ENCODE data around the gene XRN1.
"Not testable (repeated sequence)": the region's sequence is repeated elsewhere in the genome, so short reads cannot be mapped to it uniquely, and the experiment has no call there.

The XRN1 gene

GRCh38 chr3:142356818-142357217, 91.0 kb downstream of the XRN1 start:
- DNase-seq (ENCODE audit: low read depth) = no peak
- no peak for TF ChIP-seq CTCF (IDR thresholded peaks at IDR 0.05; ENCODE audit: insufficient read depth, low read depth, low read length, missing control alignments)
- H3K4me3 ChIP-seq (ENCODE audit: low read length) = no peak overlapping the region

GRCh38 chr3:142355692-142356091, 92.1 kb downstream of the XRN1 start:
- no peak for TF ChIP-seq CTCF (IDR thresholded peaks at IDR 0.05; ENCODE audit: insufficient read depth, low read depth, low read length, missing control alignments)
- no peak for DNase-seq (ENCODE audit: low read depth)
- no peak overlapping the region for H3K4me3 ChIP-seq (ENCODE audit: low read length)

- TF ChIP-seq CTCF (IDR thresholded peaks at IDR 0.05; ENCODE audit: insufficient read depth, low read depth, low read length, missing control alignments) = no peak
- no peak for DNase-seq (ENCODE audit: low read depth)
- no peak overlapping the region for H3K4me3 ChIP-seq (ENCODE audit: low read length)
Observed at GRCh38 chr3:142354076-142354475, 93.8 kb downstream of the XRN1 start.

DNA sequence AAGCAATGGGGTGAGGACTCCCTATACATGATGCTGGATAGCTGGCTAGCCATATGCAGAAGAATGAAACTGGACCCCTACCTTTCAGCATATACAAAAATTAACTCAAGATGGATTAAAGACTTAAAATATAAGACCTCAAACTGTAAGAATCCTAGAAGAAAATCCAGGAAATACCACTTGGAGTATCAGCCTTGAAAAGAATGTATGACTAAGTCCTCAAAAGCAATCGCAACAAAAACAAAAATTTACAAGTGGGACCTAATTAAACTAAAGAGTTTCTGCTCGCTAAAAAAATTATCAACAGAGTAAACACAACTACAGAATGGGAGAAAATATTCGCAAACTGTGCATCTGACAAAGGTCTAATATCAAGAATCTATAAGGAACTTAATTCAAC, 94.3 kb downstream of the XRN1 start:
- no peak for DNase-seq (ENCODE audit: low read depth)
- H3K4me3 ChIP-seq (ENCODE audit: low read length) = no peak overlapping the region
- TF ChIP-seq CTCF (IDR thresholded peaks at IDR 0.05; ENCODE audit: insufficient read depth, low read depth, low read length, missing control alignments) = no peak

GRCh38 chr3:142352698-142353097, 95.1 kb downstream of the XRN1 start:
- not testable (repeated sequence) for DNase-seq (ENCODE audit: low read depth); H3K4me3 ChIP-seq (ENCODE audit: low read length)

DNA sequence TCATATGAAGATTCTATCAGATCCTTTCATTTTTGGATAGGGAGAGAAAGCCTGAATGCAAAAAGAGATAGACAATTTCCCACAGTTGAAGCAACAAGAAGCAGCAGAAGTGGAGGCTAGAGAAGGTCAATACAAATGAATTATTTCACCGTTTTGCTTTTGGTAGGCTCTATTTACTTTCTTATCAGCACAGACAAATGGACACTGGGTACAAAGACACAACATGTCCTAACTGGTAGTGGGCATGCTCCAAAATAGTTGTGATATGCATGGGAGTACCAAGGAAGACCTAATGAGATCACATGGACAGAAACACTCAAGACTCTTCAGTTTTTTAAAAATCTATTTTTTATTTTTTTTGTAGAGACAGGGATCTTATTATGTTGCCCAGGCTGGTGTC, 99.4 kb downstream of the XRN1 start:
- no peak overlapping the region for H3K4me3 ChIP-seq (ENCODE audit: low read length)
- peak; percentile 41 for DNase-seq (ENCODE audit: low read depth)
- no peak for TF ChIP-seq CTCF (IDR thresholded peaks at IDR 0.05; ENCODE audit: insufficient read depth, low read depth, low read length, missing control alignments)

DNA sequence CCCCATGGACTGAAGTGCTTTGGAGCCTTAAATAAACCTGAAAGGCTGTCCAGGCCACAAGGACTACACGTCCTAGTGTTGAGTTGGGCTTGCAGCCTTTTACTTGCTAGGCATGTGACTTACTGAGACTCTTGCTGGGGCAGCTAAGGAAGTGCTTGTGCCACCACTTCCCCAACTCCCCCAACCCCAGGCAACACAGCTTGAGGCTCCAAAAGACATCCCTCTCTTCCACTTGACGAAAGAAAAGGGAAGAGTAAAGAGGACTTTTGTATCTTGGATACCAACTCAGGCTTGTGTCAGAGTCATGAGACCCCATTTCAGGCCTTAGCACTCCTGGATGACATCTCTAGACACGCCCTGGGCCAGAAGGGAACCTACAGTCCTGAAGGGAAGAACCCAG, 109.8 kb downstream of the XRN1 start:
- no peak overlapping the region for H3K4me3 ChIP-seq (ENCODE audit: low read length)
- TF ChIP-seq CTCF (IDR thresholded peaks at IDR 0.05; ENCODE audit: insufficient read depth, low read depth, low read length, missing control alignments) = no peak
- DNase-seq (ENCODE audit: low read depth) = no peak

DNA sequence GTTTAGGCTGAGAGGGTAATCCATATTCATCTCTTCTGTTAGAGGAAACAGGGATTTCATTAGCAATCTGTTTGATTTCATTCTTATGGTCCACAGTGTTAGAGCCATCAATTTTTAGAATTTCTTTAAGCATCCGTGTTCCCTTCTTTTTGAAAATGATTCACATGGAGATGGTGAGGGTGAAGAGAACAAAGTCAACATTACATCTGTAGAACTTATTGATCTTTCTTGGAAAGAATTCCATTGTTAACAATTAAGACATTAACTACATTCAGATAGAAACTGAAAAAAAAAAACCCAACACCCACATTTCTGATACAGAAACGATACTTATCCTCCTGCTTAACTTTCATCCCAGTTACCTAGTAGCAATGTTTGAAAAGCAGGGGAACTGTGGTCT, 115.4 kb downstream of the XRN1 start:
- TF ChIP-seq CTCF (IDR thresholded peaks at IDR 0.05; ENCODE audit: insufficient read depth, low read depth, low read length, missing control alignments) = no peak
- H3K4me3 ChIP-seq (ENCODE audit: low read length) = no peak overlapping the region
- no peak for DNase-seq (ENCODE audit: low read depth)

DNA sequence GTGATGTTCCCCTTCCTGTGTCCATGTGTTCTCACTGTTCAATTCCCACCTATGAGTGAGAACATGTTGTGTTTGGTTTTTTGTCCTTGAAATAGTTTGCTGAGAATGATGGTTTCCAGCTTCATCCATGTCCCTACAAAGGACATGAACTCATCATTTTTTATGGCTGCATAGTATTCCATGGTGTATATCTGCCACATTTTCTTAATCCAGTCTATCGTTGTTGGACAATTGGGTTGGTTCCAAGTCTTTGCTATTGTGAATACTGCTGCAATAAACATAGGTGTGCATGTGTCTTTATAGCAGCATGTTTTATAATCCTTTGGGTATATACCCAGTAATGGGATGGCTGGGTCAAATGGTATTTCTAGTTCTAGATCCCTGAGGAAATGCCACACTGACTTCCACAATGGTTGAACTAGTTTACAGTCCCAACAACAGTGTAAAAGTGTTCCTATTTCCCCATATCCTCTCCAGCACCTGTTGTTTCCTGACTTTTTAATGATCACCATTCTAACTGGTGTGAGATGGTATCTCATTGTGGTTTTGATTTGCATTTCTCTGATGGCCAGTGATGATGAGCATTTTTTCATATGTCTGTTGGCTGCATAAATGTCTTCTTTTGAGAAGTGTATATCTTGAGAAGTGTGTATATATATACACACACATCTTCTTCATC, 123.4 kb downstream of the XRN1 start:
- H3K4me3 ChIP-seq (ENCODE audit: low read length); DNase-seq (ENCODE audit: low read depth): not testable (repeated sequence)

Measured in epithelial cell of esophagus (primary cell).